ENCODE results near the gene PDCD2L. TPM values are rescaled to one million over a fixed set of nuclear protein-coding genes. Genes with fewer than 3 reads are reported as not detected.

PDCD2L gene
- total and polyA plus RNA-seq, 2 of the 8 experiments (the other 6 are each of a cell fraction or from before 2014, with no cell fraction given) = 51.5 to 78.1 TPM

GRCh38 chr19:34370983-34371382, 33.2 kb upstream of the PDCD2L start:
- H3K4me1 ChIP-seq (replicated peaks in 1 of 4; ENCODE audit: control insufficient read depth in 3 of 4, insufficient read depth in 4 of 4, low read length in 3 of 4) = peaks cover 0 to 5% (median 3%) of the 10 kb centered on the region in 4 experiments; a peak in 5 of 7 replicates
- H3K79me1 ChIP-seq (ENCODE audit: low read depth, low read length) = peaks cover 21% of the 10 kb centered on the region
- H3K27ac ChIP-seq (ENCODE audit: low read depth, low read length) = no peak overlapping the region
- no peak overlapping the region for H3K56ac ChIP-seq (replicated peaks; ENCODE audit: insufficient read length, low read depth, low read length)
- WGBS, 2 experiments (ENCODE audit: extremely low coverage in 1 of 2, insufficient coverage in 1 of 2, insufficient read length in 1 of 2, insufficient replicate concordance in 2 of 2, low coverage in 1 of 2, low lambda C conversion rate in 2 of 2, missing lambda C conversion rate in 1 of 2) = 95% methylated on average over 4 of the region's 4 CpGs; no CpG with 5 or more reads in 1 of the 2 experiments
- DNase-seq (ENCODE audit: low read depth in 1 of 2, low spot score in 2 of 2) (no peak), FAIRE-seq (no peak)
- no peak overlapping the region for H2BK5ac ChIP-seq (ENCODE audit: low read depth, low read length)
- no peaks in the 10 kb centered on the region for H3K27me3 ChIP-seq (replicated peaks in 1 of 4; ENCODE audit: control insufficient read depth in 3 of 4, extremely low read depth in 1 of 4, insufficient read depth in 3 of 4, low read length in 3 of 4)
- no peak overlapping the region for H2BK20ac ChIP-seq (ENCODE audit: low read length)
- H3K4me2 ChIP-seq (ENCODE audit: insufficient read depth in 1 of 2, low read depth in 2 of 2, low read length in 2 of 2) = no peak overlapping the region
- peaks cover 34 to 53% (median 41%) of the 10 kb centered on the region in 4 experiments for H3K36me3 ChIP-seq (ENCODE audit: control insufficient read depth in 2 of 4, insufficient read depth in 4 of 4, low read length in 3 of 4)
- peaks cover 10 to 28% of the 10 kb centered on the region in 2 experiments for H4K20me1 ChIP-seq (replicated peaks in 1 of 2; ENCODE audit: control insufficient read depth in 1 of 2, insufficient read depth in 2 of 2, low read length in 2 of 2)
- no peak overlapping the region for H2BK15ac ChIP-seq (ENCODE audit: low read length)
- H2AK5ac ChIP-seq (ENCODE audit: low read depth, low read length) = no peak overlapping the region
- H4K91ac ChIP-seq (replicated peaks; ENCODE audit: insufficient read length, low read length) = no peak overlapping the region
- H2AFZ ChIP-seq (ENCODE audit: low read length) = no peak overlapping the region
- H2BK12ac ChIP-seq (ENCODE audit: low read depth, low read length) = no peak overlapping the region
- H3K14ac ChIP-seq (ENCODE audit: insufficient read length) = no peak overlapping the region
- H3K9me3 ChIP-seq (ENCODE audit: insufficient read depth in 2 of 2, low read depth in 1 of 2, low read length in 1 of 2) = no peaks in the 10 kb centered on the region
- H3K4me3 ChIP-seq (ENCODE audit: extremely low read depth in 1 of 4, insufficient read depth in 2 of 4, low read depth in 3 of 4, low read length in 4 of 4) = no peak overlapping the region
- no peak overlapping the region for H3K4ac ChIP-seq (replicated peaks; ENCODE audit: insufficient read length, low read depth, low read length)
- ChIA-PET POLR2A (ENCODE audit: partially characterized antibody) (interaction anchor here (1.1 to 2.4 kb wide), 8 partner anchors 9 to 116 kb away, joined by 3 to 8 read pairs (median 4); no protein-coding TSS in a partner anchor), CTCF (ENCODE audit: partially characterized antibody) (interaction anchor here (1.2 to 1.3 kb wide), 2 partner anchors 127 to 130 kb away, joined by 3 to 4 read pairs; no protein-coding TSS in a partner anchor)
- H3K23me2 ChIP-seq (ENCODE audit: low read depth, low read length) = peaks cover 3% of the 10 kb centered on the region; the same call in 1 of the 2 replicates
- H3K79me2 ChIP-seq (ENCODE audit: control insufficient read depth in 1 of 2, insufficient read depth in 2 of 2, low read length in 2 of 2) = peaks cover 2 to 23% of the 10 kb centered on the region in 2 experiments; a peak in 3 of 4 replicates
- H3K18ac ChIP-seq (ENCODE audit: extremely low read depth, low read length) = no peak overlapping the region
- H4K8ac ChIP-seq (ENCODE audit: extremely low read depth, insufficient read depth, low read length) = no peak overlapping the region
- no peak overlapping the region for H2BK120ac ChIP-seq (replicated peaks; ENCODE audit: low read depth, low read length)
- no peak overlapping the region for H4K5ac ChIP-seq (ENCODE audit: insufficient read length, low read depth, low read length)
- no peak overlapping the region for H3K23ac ChIP-seq (ENCODE audit: insufficient read length)
- no peak overlapping the region for H3K9ac ChIP-seq (replicated peaks in 1 of 4; ENCODE audit: extremely low read depth in 1 of 4, low read depth in 3 of 4, low read length in 3 of 4)
- TF ChIP-seq RNF2 (IDR thresholded peaks at IDR 0.05; ENCODE audit: borderline replicate concordance, low read depth, low read length, missing control alignments, poor library complexity, severe bottlenecking) (no peak), SP1 (IDR thresholded peaks at IDR 0.05; ENCODE audit: low read depth, low read length) (no peak), EZH2 (IDR thresholded peaks at IDR 0.05; ENCODE audit: low read depth, low read length, severe bottlenecking) (no peak), BRCA1 (IDR thresholded peaks at IDR 0.05; ENCODE audit: low read depth, low read length) (no peak), SUZ12 (IDR thresholded peaks at IDR 0.05; ENCODE audit: low read length) (no peak), SP4 (IDR thresholded peaks at IDR 0.05; ENCODE audit: low read length) (no peak), ASH2L (IDR thresholded peaks at IDR 0.05; ENCODE audit: low read length) (no peak)
- TF ChIP-seq, protein P1, sequence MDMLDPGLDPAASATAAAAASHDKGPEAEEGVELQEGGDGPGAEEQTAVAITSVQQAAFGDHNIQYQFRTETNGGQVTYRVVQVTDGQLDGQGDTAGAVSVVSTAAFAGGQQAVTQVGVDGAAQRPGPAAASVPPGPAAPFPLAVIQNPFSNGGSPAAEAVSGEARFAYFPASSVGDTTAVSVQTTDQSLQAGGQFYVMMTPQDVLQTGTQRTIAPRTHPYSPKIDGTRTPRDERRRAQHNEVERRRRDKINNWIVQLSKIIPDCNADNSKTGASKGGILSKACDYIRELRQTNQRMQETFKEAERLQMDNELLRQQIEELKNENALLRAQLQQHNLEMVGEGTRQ (IDR thresholded peaks at IDR 0.05; ENCODE audit: low read length) = no peak
- TF ChIP-seq, protein P2, sequence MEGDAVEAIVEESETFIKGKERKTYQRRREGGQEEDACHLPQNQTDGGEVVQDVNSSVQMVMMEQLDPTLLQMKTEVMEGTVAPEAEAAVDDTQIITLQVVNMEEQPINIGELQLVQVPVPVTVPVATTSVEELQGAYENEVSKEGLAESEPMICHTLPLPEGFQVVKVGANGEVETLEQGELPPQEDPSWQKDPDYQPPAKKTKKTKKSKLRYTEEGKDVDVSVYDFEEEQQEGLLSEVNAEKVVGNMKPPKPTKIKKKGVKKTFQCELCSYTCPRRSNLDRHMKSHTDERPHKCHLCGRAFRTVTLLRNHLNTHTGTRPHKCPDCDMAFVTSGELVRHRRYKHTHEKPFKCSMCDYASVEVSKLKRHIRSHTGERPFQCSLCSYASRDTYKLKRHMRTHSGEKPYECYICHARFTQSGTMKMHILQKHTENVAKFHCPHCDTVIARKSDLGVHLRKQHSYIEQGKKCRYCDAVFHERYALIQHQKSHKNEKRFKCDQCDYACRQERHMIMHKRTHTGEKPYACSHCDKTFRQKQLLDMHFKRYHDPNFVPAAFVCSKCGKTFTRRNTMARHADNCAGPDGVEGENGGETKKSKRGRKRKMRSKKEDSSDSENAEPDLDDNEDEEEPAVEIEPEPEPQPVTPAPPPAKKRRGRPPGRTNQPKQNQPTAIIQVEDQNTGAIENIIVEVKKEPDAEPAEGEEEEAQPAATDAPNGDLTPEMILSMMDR (IDR thresholded peaks at IDR 0.05; ENCODE audit: control extremely low read depth in 1 of 3, insufficient read depth in 1 of 3, low read depth in 1 of 3, low read length in 3 of 3) = no peak
